Psoas muscle (tissue), 8 donors: Measurements from ENCODE around the gene C10orf67. TPM values are rescaled to one million over a fixed set of nuclear protein-coding genes. Genes with fewer than 3 reads are reported as not detected.
"Not testable (repeated sequence)": the region's sequence is repeated elsewhere in the genome, so short reads cannot be mapped to it uniquely, and the experiment has no call there.

Source experiments
- ATAC-seq, 4 donors: fragments of 200-7000 bp; cut with Tn5 transposase; one replicate each; pipeline ENCODE4 v1.9.1; 2020; ENCODE audit warnings: moderate library complexity in 3 of 4, mild to moderate bottlenecking in 2 of 4
- DNase-seq, 2 donors: peaks; one replicate each; pipeline ENCODE4 v3.0.0-alpha.2; 2020
- H3K27ac ChIP-seq: fragments of 200-600 bp; one replicate; pipeline ENCODE4 v1.8.0; 2022
- H3K27me3 ChIP-seq, 3 donors: fragments of 200-600 bp in 1 of 3; one replicate each; pipeline versions ENCODE4 v1.6.1 to v1.8.0; 2013 to 2022; ENCODE audit warnings: low read length in 2 of 3, mild to moderate bottlenecking in 2 of 3, moderate library complexity in 1 of 3; ENCODE audit not compliant: insufficient read depth in 3 of 3
- H3K36me3 ChIP-seq, 2 donors: fragments of 200-600 bp in 1 of 2; one replicate each; pipeline versions ENCODE4 v1.6.1 to v1.8.0; 2013 to 2022; ENCODE audit warnings: low read depth in 1 of 2, mild to moderate bottlenecking in 1 of 2, moderate library complexity in 1 of 2; ENCODE audit not compliant: insufficient read depth in 1 of 2
- H3K4me1 ChIP-seq: fragments of 200-600 bp; one replicate; pipeline ENCODE4 v1.8.0; 2022
- H3K4me3 ChIP-seq: fragments of 200-600 bp; one replicate; pipeline ENCODE4 v1.8.0; 2022; ENCODE audit warnings: mild to moderate bottlenecking
- H3K9me3 ChIP-seq: fragments of 200-600 bp; one replicate; pipeline ENCODE4 v1.8.0; 2022
- CTCF ChIP-seq: fragments of 200-600 bp; IDR thresholded peaks from one replicate; pipeline ENCODE4 v1.8.0; 2022; ENCODE audit warnings: antibody characterized with exemption
- WGBS, 3 donors: extraction: QIAGEN DNeasy Blood & Tissue Kit; methylation state at CpG; one replicate each; pipeline versions ENCODE4 v1.1.6 to v1.1.7; 2013; 5-methylcytosine and 5-hydroxymethylcytosine counted together
- intact Hi-C, 2 donors: fragments of 100-400 bp; cut with DNase I; formaldehyde crosslinking; loops; one replicate each; pipeline versions ENCODE4 v1.11.0 to v1.14.2; 2022
- polyA plus RNA-seq, 3 donors: library from polyadenylated mRNA; stranded (reverse); fragments of 200-250 nt; gene quantifications; one replicate each; pipeline ENCODE4 v1.2.3, GENCODE V29; 2013
- total RNA-seq, 4 donors: library from RNA; stranded (reverse); fragmentation: NEBNext Ultra II Directional in 2 of 4; extraction: Animal tissue kit (Norgen Biotek cat#: 25700) in 2 of 4; gene quantifications; one replicate each; pipeline versions ENCODE4 v1.2.1 to v1.2.4, GENCODE V29; 2021 to 2023
- donor health status: healthy with polysubstance abuse.
- donor health status: DM: no; HTN: no; CAD: no; lungs with moderate emphysema.
- donor health status: Bipolar disorder and iron deficiency.
- donor health status: healthy.
- donor health status: DM: yes; HTN: yes; CAD: no.
- donor health status: DM: no; HTN: no; CAD: no.
- donor health status: DM: no; HTN: no; CAD: no.
- donor health status: DM: yes; HTN: yes; CAD: no.

Gene C10orf67
- total and polyA plus RNA-seq, 7 donors: 0.01 to 0.67 (median 0.06) TPM; not detected in 2

GRCh38 chr10:23368816-23369640 lies 24.4 kb upstream of the C10orf67 start:
- Histone ChIP-seq H3K27ac (no peak overlapping the region), H3K4me1 (peaks cover 7% of the 10 kb centered on the region), H3K36me3 (no peaks in the 10 kb centered on the region), H3K27me3 (no peaks in the 10 kb centered on the region), H3K4me3 (no peak overlapping the region), H3K9me3 (no peaks in the 10 kb centered on the region)
- DNase-seq (no peak), ATAC-seq (no peak)
- 50 to 60% (median 54%) methylated on average over 7 of the region's 7 CpGs for WGBS, 3 donors
- TF ChIP-seq CTCF: no peak
- intact Hi-C loops: no loop called here

- no peak overlapping the region for H3K4me3 ChIP-seq
- no peak for ATAC-seq
- H3K36me3 ChIP-seq: no peaks in the 10 kb centered on the region
- intact Hi-C loops: no loop called here
- 79 to 83% (median 81%) methylated on average over 6 of the region's 6 CpGs for WGBS, 3 donors
- H3K9me3 ChIP-seq: no peaks in the 10 kb centered on the region
- H3K27me3 ChIP-seq: no peaks in the 10 kb centered on the region
- H3K27ac ChIP-seq: no peak overlapping the region
- H3K4me1 ChIP-seq: peaks cover 7% of the 10 kb centered on the region
- no peak for DNase-seq
- TF ChIP-seq CTCF: no peak
These were observed 23.4 kb upstream of the C10orf67 start for GRCh38 chr10:23367896-23368595.

GRCh38 chr10:23365417-23366030 lies 20.9 kb upstream of the C10orf67 start:
- H3K4me3 ChIP-seq, H3K9me3 ChIP-seq, intact Hi-C loops, ATAC-seq, DNase-seq, H3K27ac ChIP-seq, H3K36me3 ChIP-seq, H3K27me3 ChIP-seq, H3K4me1 ChIP-seq: not testable (repeated sequence)
- 83 to 93% (median 87%) methylated on average over 4 of the region's 4 CpGs for WGBS, 3 donors

DNA sequence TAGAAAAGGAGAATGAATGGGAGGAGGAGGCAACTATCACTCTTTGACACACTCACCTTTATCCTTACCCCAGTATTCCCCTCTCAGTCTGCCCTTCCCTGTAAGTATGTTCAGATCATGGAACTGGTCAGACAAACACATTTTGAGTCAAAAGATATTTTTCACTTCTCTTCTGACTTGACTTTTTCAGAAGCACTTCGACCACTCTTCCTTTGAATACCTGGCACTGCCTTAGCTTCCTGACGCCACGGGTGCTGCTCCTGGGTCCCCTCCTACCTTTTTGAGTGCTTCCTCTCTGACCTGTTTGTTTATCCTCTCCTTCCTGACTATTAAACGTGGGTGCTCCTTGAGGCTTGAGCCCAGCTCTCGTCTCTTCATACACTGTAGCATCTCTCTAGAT lies 19.8 kb upstream of the C10orf67 start:
- Histone ChIP-seq H3K4me3 (no peak overlapping the region), H3K27ac (no peak overlapping the region), H3K9me3 (no peaks in the 10 kb centered on the region), H3K27me3 (no peaks in the 10 kb centered on the region), H3K36me3 (no peaks in the 10 kb centered on the region), H3K4me1 (no peaks in the 10 kb centered on the region)
- DNase-seq (no peak), ATAC-seq (no peak)
- WGBS, 3 donors: 53 to 63% (median 62%) methylated on average over 5 of the region's 5 CpGs
- TF ChIP-seq CTCF: no peak
- intact Hi-C loops: no loop called here

- no peak for ATAC-seq
- no peak for TF ChIP-seq CTCF
- H3K9me3 ChIP-seq: no peaks in the 10 kb centered on the region
- 90 to 96% (median 90%) methylated on average over 5 of the region's 5 CpGs for WGBS, 3 donors
- no peak overlapping the region for H3K27ac ChIP-seq
- no peaks in the 10 kb centered on the region for H3K36me3 ChIP-seq
- intact Hi-C loops: no loop called here
- H3K27me3 ChIP-seq: no peaks in the 10 kb centered on the region
- no peak overlapping the region for H3K4me3 ChIP-seq
- no peak for DNase-seq
- H3K4me1 ChIP-seq: no peaks in the 10 kb centered on the region
These were observed 19.2 kb upstream of the C10orf67 start for GRCh38 chr10:23363793-23364135.
